Liver (tissue), 9 donors: ENCODE results near the gene ERICH4. TPM values are rescaled to one million over a fixed set of nuclear protein-coding genes. Genes with fewer than 3 reads are reported as not detected.

Experiments used
- DNase-seq: peaks from one replicate; pipeline ENCODE4 v3.0.0-alpha.2; 2017; ENCODE audit warnings: low spot score
- H3K27ac ChIP-seq, 2 donors: one replicate each; pipeline ENCODE4 v1.7.0; 2013; ENCODE audit warnings: inconsistent platforms in 2 of 2, low read length in 2 of 2, control low read depth in 1 of 2, low read depth in 1 of 2, mild to moderate bottlenecking in 1 of 2
- H3K27me3 ChIP-seq, 4 donors: one replicate each; pipeline versions ENCODE4 v1.6.1 to v1.7.0; 2013; ENCODE audit warnings: low read length in 3 of 4, inconsistent platforms in 1 of 4, mild to moderate bottlenecking in 1 of 4, moderate library complexity in 1 of 4; ENCODE audit not compliant: control insufficient read depth in 4 of 4, insufficient read depth in 4 of 4
- H3K36me3 ChIP-seq, 4 donors: one replicate each; pipeline versions ENCODE4 v1.6.1 to v1.7.0; 2013; ENCODE audit warnings: low read length in 3 of 4, mild to moderate bottlenecking in 3 of 4, low read depth in 1 of 4, moderate library complexity in 1 of 4; ENCODE audit not compliant: control insufficient read depth in 4 of 4, insufficient read depth in 3 of 4
- H3K4me1 ChIP-seq, 4 donors: one replicate each; pipeline versions ENCODE4 v1.6.1 to v1.7.0; 2013; ENCODE audit warnings: low read length in 3 of 4, mild to moderate bottlenecking in 3 of 4, moderate library complexity in 1 of 4; ENCODE audit not compliant: control insufficient read depth in 4 of 4, insufficient read depth in 4 of 4
- H3K4me3 ChIP-seq, 3 donors: one replicate each; pipeline versions ENCODE4 v1.6.1 to v1.7.0; 2013; ENCODE audit warnings: low read length in 3 of 3, control low read depth in 1 of 3, low read depth in 1 of 3, mild to moderate bottlenecking in 1 of 3
- H3K9ac ChIP-seq, 2 donors: one replicate each; pipeline ENCODE4 v1.7.0; 2013; ENCODE audit warnings: low read length in 2 of 2, mild to moderate bottlenecking in 2 of 2, moderate library complexity in 2 of 2, control low read depth in 1 of 2, low read depth in 1 of 2
- H3K9me3 ChIP-seq, 4 donors: one replicate each; pipeline versions ENCODE4 v1.6.1 to v1.7.0; 2013; ENCODE audit warnings: low read length in 3 of 4; ENCODE audit not compliant: control insufficient read depth in 4 of 4
- EGR1 ChIP-seq, 2 donors: IDR thresholded peaks; 2 replicates each; pipeline ENCODE4 v1.6.1; 2016 to 2018; ENCODE audit warnings: antibody characterized with exemption in 2 of 2, low read depth in 2 of 2
- FOXA1 ChIP-seq: IDR thresholded peaks from 2 replicates; pipeline ENCODE4 v1.6.1; 2016; ENCODE audit warnings: antibody characterized with exemption
- FOXA2 ChIP-seq: IDR thresholded peaks from 2 replicates; pipeline ENCODE4 v1.6.1; 2016; ENCODE audit warnings: antibody characterized with exemption
- GABPA ChIP-seq, 2 donors: IDR thresholded peaks in 1 of 2; conservative IDR thresholded peaks in 1 of 2; 2 replicates each; pipeline ENCODE4 v1.6.1; 2016; ENCODE audit warnings: antibody characterized with exemption in 2 of 2, mild to moderate bottlenecking in 1 of 2, moderate library complexity in 1 of 2
- HNF4A ChIP-seq, 2 donors: conservative IDR thresholded peaks; 2 replicates each; pipeline ENCODE4 v1.6.1; 2016; ENCODE audit warnings: antibody characterized with exemption in 2 of 2, mild to moderate bottlenecking in 2 of 2
- HNF4G ChIP-seq: IDR thresholded peaks from 2 replicates; pipeline ENCODE4 v1.6.1; 2016; ENCODE audit warnings: antibody characterized with exemption
- JUND ChIP-seq, 2 donors: IDR thresholded peaks; 2 replicates each; pipeline ENCODE4 v1.6.1; 2016; ENCODE audit warnings: antibody characterized with exemption in 2 of 2
- NR2F2 ChIP-seq: IDR thresholded peaks from 2 replicates; pipeline ENCODE4 v1.6.1; 2016; ENCODE audit warnings: antibody characterized with exemption
- RXRA ChIP-seq, 2 donors: IDR thresholded peaks; 2 replicates each; pipeline ENCODE4 v1.6.1; 2017 to 2018; ENCODE audit warnings: antibody characterized with exemption in 2 of 2, mild to moderate bottlenecking in 1 of 2
- SP1 ChIP-seq: IDR thresholded peaks from 2 replicates; pipeline ENCODE4 v1.6.1; 2018; ENCODE audit warnings: antibody characterized with exemption, mild to moderate bottlenecking
- TAF1 ChIP-seq: conservative IDR thresholded peaks from 2 replicates; pipeline ENCODE4 v1.6.1; 2016; ENCODE audit warnings: antibody characterized with exemption, mild to moderate bottlenecking
- WGBS: extraction: QIAGEN DNeasy Blood & Tissue Kit; methylation state at CpG from one replicate; pipeline ENCODE4 v1.1.7; 2013; 5-methylcytosine and 5-hydroxymethylcytosine counted together
- polyA plus RNA-seq, 2 donors: library from polyadenylated mRNA; stranded (reverse) in 1 of 2; unstranded in 1 of 2; fragments of 200-250 nt in 1 of 2; fragments of >200 nt in 1 of 2; fragmentation: Nextera tagmentation in 1 of 2; extraction: Ambion mirVana in 1 of 2; gene quantifications; one replicate each; pipeline versions ENCODE4 v1.2.1 to v1.2.3, GENCODE V29; 2013 to 2015
- total RNA-seq, 2 donors: library from RNA; depleted of rRNA; stranded (reverse); fragments of >200 nt; gene quantifications; one replicate each; pipeline ENCODE4 v1.2.3, GENCODE V29; 2014
- TF ChIP-seq, protein P1 (sequence below): IDR thresholded peaks from 2 replicates; pipeline ENCODE4 v1.6.1; 2016; ENCODE audit warnings: antibody characterized with exemption
- TF ChIP-seq, protein P2 (sequence below): IDR thresholded peaks from 2 replicates; pipeline ENCODE4 v1.6.1; 2016; ENCODE audit warnings: antibody characterized with exemption, mild to moderate bottlenecking
- TF ChIP-seq, protein P3 (sequence below): IDR thresholded peaks from 2 replicates; pipeline ENCODE4 v1.6.1; 2016; ENCODE audit warnings: antibody characterized with exemption
- donor health status: healthy.
- donor health status: healthy.
- donor health status: healthy.
- donor health status: healthy.
- donor health status: healthy.

ERICH4 gene
- total and polyA plus RNA-seq, 4 donors: not detected

DNA sequence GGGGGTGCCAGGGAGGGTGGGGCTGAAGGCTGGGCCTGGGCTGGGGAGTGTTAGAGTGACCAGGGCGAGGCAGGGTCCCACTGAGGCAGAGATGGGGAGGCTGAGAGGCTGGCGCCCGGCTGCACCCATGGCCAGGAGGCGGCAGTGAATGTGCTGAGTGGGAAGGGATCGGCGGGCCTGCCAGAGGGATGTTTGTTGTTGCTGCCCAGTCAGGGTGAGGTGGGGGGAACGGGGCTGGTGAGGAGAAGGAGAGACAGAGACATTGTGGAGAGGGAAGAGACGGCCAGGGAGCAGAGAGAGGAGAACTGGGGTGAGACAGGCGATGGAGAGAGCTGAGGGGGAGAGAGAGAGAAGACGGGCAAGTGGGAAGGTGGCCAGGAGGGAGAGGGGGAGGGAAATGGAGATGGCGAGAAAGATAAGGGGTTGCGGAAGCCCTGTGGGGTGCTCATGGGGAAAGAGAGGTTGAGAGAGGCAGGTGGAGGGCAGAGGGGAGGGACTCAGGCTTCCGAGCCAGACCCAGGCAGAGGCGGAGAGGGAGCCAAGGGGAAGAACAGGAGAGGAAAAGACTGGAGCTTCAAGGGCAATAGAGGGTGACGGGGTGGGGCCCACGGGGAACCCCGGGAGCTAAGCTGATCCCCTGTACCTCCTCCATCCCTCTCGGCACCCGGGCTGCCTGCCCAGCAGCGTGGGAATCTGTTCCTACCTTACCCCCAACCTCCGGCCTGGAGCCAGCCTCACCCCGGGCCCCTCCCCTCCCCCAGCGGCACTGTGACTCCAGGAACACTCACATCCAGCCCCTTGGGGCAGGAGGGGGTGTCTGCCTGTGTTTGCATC, 15.1 kb upstream of the ERICH4 start:
- no peak overlapping the region for H3K9ac ChIP-seq
- no peak for TF ChIP-seq EGR1 (IDR thresholded peaks at IDR 0.05; ENCODE audit: low read depth in 2 of 2)
- TF ChIP-seq HNF4G: no peak
- TF ChIP-seq, protein P1, sequence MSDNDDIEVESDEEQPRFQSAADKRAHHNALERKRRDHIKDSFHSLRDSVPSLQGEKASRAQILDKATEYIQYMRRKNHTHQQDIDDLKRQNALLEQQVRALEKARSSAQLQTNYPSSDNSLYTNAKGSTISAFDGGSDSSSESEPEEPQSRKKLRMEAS: no peak
- TF ChIP-seq, protein P2, sequence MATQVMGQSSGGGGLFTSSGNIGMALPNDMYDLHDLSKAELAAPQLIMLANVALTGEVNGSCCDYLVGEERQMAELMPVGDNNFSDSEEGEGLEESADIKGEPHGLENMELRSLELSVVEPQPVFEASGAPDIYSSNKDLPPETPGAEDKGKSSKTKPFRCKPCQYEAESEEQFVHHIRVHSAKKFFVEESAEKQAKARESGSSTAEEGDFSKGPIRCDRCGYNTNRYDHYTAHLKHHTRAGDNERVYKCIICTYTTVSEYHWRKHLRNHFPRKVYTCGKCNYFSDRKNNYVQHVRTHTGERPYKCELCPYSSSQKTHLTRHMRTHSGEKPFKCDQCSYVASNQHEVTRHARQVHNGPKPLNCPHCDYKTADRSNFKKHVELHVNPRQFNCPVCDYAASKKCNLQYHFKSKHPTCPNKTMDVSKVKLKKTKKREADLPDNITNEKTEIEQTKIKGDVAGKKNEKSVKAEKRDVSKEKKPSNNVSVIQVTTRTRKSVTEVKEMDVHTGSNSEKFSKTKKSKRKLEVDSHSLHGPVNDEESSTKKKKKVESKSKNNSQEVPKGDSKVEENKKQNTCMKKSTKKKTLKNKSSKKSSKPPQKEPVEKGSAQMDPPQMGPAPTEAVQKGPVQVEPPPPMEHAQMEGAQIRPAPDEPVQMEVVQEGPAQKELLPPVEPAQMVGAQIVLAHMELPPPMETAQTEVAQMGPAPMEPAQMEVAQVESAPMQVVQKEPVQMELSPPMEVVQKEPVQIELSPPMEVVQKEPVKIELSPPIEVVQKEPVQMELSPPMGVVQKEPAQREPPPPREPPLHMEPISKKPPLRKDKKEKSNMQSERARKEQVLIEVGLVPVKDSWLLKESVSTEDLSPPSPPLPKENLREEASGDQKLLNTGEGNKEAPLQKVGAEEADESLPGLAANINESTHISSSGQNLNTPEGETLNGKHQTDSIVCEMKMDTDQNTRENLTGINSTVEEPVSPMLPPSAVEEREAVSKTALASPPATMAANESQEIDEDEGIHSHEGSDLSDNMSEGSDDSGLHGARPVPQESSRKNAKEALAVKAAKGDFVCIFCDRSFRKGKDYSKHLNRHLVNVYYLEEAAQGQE: no peak
- TF ChIP-seq RXRA (IDR thresholded peaks at IDR 0.05): no peak
- TF ChIP-seq FOXA1: no peak
- TF ChIP-seq GABPA (IDR thresholded peaks at IDR 0.05 in 1 of 2, conservative IDR thresholded peaks at IDR 0.05 in 1 of 2): no peak
- no peak for TF ChIP-seq JUND (IDR thresholded peaks at IDR 0.05)
- no peak for TF ChIP-seq TAF1
- TF ChIP-seq NR2F2: no peak
- DNase-seq: no peak
- WGBS: 54% methylated on average over 23 of the region's 23 CpGs
- H3K4me1 ChIP-seq: peaks cover 0 to 20% (median 15%) of the 10 kb centered on the region in 4 donors
- peak overlapping the region; percentile 47 to 53 for H3K27ac ChIP-seq
- peak overlapping the region in 1 of 3 donors; percentile 22 for H3K4me3 ChIP-seq
- H3K9me3 ChIP-seq: no peaks in the 10 kb centered on the region
- H3K36me3 ChIP-seq: peaks cover 2 to 36% (median 8%) of the 10 kb centered on the region in 4 donors
- no peaks in the 10 kb centered on the region for H3K27me3 ChIP-seq

DNA sequence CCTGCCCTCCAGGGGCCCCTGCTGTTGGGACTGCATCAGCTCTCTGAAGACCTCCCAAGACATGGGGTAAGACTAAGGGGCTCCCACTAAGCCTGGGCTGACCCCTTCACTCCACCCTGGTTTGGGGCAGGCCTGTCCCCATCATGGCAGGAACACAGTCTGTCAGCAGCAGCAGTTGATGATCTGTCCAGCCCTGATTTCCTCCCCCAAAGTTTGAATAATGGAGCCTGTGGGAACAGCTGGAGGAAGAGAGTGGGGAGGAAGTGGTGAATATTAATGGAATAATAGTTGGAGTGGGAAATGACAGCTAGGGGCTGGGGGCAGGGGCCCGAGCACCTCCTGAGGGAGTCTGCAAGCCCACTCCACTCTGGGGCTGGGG, 14.5 kb upstream of the ERICH4 start:
- Histone ChIP-seq H3K4me3 (no peak overlapping the region), H3K9ac (no peak overlapping the region), H3K27me3 (no peaks in the 10 kb centered on the region), H3K9me3 (no peaks in the 10 kb centered on the region), H3K27ac (peak overlapping the region in 1 of 2 donors; percentile 47), H3K36me3 (peaks cover 0 to 39% (median 6%) of the 10 kb centered on the region in 4 donors), H3K4me1 (peaks cover 0 to 20% (median 15%) of the 10 kb centered on the region in 4 donors)
- no peak for DNase-seq
- 85% methylated on average over 1 of the region's 1 CpG for WGBS
- TF ChIP-seq, protein P2: no peak
- TF ChIP-seq FOXA1 (no peak), JUND (IDR thresholded peaks at IDR 0.05) (no peak), FOXA2 (no peak), HNF4A (conservative IDR thresholded peaks at IDR 0.05) (no peak), SP1 (no peak), EGR1 (IDR thresholded peaks at IDR 0.05; ENCODE audit: low read depth in 2 of 2) (no peak), RXRA (IDR thresholded peaks at IDR 0.05) (no peak)
- TF ChIP-seq, protein P1: no peak
- TF ChIP-seq, protein P3, sequence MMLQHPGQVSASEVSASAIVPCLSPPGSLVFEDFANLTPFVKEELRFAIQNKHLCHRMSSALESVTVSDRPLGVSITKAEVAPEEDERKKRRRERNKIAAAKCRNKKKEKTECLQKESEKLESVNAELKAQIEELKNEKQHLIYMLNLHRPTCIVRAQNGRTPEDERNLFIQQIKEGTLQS: no peak
